Small intestine (tissue), 7 donors: ENCODE results near the gene PRDM2. TPM values are rescaled to one million over a fixed set of nuclear protein-coding genes. Genes with fewer than 3 reads are reported as not detected.
A peak's percentile ranks its signal among the peaks of the same experiment; 100 is the strongest.

Source experiments
- DNase-seq, 2 donors: peaks; one replicate each; pipeline versions ENCODE4 v3.0.0 to v3.0.0-alpha.2; 2013
- FAIRE-seq: peaks from 2 replicates; lab custom pipeline; 2012; peaks lifted over from hg19 to GRCh38; lab: Jason Lieb, UNC
- H3K27ac ChIP-seq, 3 donors: one replicate each; pipeline ENCODE4 v1.5.1; 2013; ENCODE audit warnings: low read length in 2 of 3, mild to moderate bottlenecking in 2 of 3, control low read depth in 1 of 3, inconsistent platforms in 1 of 3, low read depth in 1 of 3, moderate library complexity in 1 of 3
- H3K27me3 ChIP-seq, 3 donors: one replicate each; pipeline ENCODE4 v1.6.1; 2013; ENCODE audit warnings: low read length in 3 of 3, inconsistent platforms in 1 of 3; ENCODE audit not compliant: control insufficient read depth in 3 of 3, insufficient read depth in 3 of 3
- H3K36me3 ChIP-seq, 3 donors: one replicate each; pipeline ENCODE4 v1.6.1; 2013; ENCODE audit warnings: low read length in 3 of 3, inconsistent platforms in 1 of 3, low read depth in 1 of 3, mild to moderate bottlenecking in 1 of 3, moderate library complexity in 1 of 3; ENCODE audit not compliant: control insufficient read depth in 3 of 3, insufficient read depth in 2 of 3
- H3K4me1 ChIP-seq, 3 donors: one replicate each; pipeline ENCODE4 v1.6.1; 2013; ENCODE audit warnings: low read length in 2 of 3, inconsistent platforms in 1 of 3, low read depth in 1 of 3, mild to moderate bottlenecking in 1 of 3, moderate library complexity in 1 of 3; ENCODE audit not compliant: control insufficient read depth in 3 of 3, insufficient read depth in 2 of 3
- H3K4me3 ChIP-seq, 3 donors: one replicate each; pipeline ENCODE4 v1.5.1; 2013; ENCODE audit warnings: low read length in 3 of 3, control low read depth in 1 of 3, inconsistent platforms in 1 of 3, low read depth in 1 of 3, mild to moderate bottlenecking in 1 of 3, moderate library complexity in 1 of 3
- H3K9me3 ChIP-seq, 2 donors: one replicate each; pipeline ENCODE4 v1.6.1; 2013; ENCODE audit warnings: low read depth in 1 of 2, low read length in 1 of 2; ENCODE audit not compliant: control insufficient read depth in 2 of 2, insufficient read depth in 1 of 2
- WGBS, 3 donors: extraction: QIAGEN DNeasy Blood & Tissue Kit; methylation state at CpG; one replicate each; pipeline ENCODE4 v1.1.7; 2013; 5-methylcytosine and 5-hydroxymethylcytosine counted together
- polyA plus RNA-seq, 4 donors: library from polyadenylated mRNA; stranded (reverse) in 3 of 4; unstranded in 1 of 4; fragments of 200-250 nt in 3 of 4; fragments of 120-200 nt in 1 of 4; gene quantifications; one replicate each; pipeline versions ENCODE4 v1.2.1 to v1.2.3, GENCODE V29; 2013
- donor health status: healthy with polysubstance abuse.
- donor health status: control.
- donor health status: control.
- donor health status: Bipolar disorder and iron deficiency.
- donor health status: healthy.

The PRDM2 gene
- polyA plus RNA-seq, 4 donors = 9.5 to 22.7 (median 11.7) TPM

DNA sequence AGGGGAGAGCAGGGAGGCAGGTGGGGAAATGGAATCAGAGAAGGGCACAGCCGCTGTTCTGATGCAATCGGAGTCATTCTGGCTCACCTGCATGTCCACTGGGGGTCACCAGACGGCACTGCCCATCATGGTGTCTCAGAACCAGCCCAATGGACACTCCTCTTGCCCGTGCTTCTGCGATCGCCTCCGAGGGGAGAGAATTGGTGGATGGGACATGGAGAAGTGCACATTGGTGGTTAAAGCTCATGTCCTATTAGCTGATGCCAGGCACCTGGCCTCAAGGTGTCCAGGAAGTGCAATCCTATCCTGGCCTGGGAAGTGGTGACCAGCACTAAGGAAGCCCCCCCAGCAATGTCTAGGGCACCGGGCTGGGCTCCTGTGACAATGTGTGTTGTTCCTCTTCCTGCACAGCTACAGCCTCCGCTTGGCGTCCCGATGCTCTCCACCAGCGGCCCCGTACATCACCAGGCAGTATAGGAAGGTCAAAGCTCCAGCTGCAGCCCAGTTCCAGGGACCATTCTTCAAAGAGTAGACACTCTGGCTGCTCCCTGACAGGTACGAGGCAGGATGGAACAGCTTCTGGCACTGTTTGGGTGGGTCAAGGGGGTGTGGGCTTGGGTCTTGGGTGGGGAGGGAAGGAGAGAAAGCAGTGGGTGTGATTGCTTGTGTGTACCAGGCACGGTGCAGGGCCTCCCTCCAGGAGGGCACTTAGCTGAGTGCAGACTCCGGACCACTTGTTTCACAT lies 116.2 kb downstream of the PRDM2 start:
- no peaks in the 10 kb centered on the region for H3K27me3 ChIP-seq
- no peak for DNase-seq
- no peaks in the 10 kb centered on the region for H3K9me3 ChIP-seq
- 95 to 96% (median 96%) methylated on average over 16 of the region's 16 CpGs for WGBS, 3 donors
- H3K4me1 ChIP-seq = peaks cover 0 to 4% (median 0%) of the 10 kb centered on the region in 3 donors
- H3K4me3 ChIP-seq = no peak overlapping the region
- peaks cover 0 to 2% (median 0%) of the 10 kb centered on the region in 3 donors for H3K36me3 ChIP-seq
- no peak for FAIRE-seq
- H3K27ac ChIP-seq = no peak overlapping the region

- Histone ChIP-seq H3K36me3 (peaks cover 0 to 2% (median 0%) of the 10 kb centered on the region in 3 donors), H3K9me3 (no peaks in the 10 kb centered on the region), H3K27ac (no peak overlapping the region), H3K27me3 (no peaks in the 10 kb centered on the region), H3K4me3 (no peak overlapping the region), H3K4me1 (peaks cover 0 to 4% (median 0%) of the 10 kb centered on the region in 3 donors)
- no peak for FAIRE-seq
- WGBS, 3 donors = 89 to 94% (median 92%) methylated on average over 6 of the region's 6 CpGs
- no peak for DNase-seq
Observed at GRCh38 chr1:13817906-13818305, 117.9 kb downstream of the PRDM2 start.

DNA sequence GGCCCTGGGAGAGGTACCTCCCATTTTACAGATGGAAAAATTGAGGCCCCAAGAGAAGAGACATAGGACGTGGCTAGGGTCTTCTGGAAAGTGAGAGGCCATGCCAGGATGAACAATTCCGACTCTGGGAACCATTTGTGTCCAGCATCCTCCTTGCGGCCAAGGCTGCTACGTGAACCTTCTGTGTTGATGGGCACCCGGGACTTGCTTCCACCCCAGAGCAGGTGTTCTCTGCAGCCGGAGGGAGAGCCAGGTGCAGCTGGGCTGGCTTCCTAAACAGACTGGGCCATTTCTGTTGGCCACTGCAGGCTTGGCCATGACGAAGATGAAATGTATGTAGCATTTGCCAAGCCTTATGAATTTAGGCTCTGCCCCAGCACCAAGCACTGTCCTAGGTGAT lies 118.9 kb downstream of the PRDM2 start:
- FAIRE-seq (no peak), DNase-seq (no peak)
- Histone ChIP-seq H3K4me3 (no peak overlapping the region), H3K9me3 (no peaks in the 10 kb centered on the region), H3K4me1 (no peaks in the 10 kb centered on the region), H3K36me3 (peaks cover 0 to 6% (median 5%) of the 10 kb centered on the region in 3 donors), H3K27ac (no peak overlapping the region), H3K27me3 (no peaks in the 10 kb centered on the region)
- WGBS, 3 donors = 90 to 95% (median 92%) methylated on average over 7 of the region's 7 CpGs

DNA sequence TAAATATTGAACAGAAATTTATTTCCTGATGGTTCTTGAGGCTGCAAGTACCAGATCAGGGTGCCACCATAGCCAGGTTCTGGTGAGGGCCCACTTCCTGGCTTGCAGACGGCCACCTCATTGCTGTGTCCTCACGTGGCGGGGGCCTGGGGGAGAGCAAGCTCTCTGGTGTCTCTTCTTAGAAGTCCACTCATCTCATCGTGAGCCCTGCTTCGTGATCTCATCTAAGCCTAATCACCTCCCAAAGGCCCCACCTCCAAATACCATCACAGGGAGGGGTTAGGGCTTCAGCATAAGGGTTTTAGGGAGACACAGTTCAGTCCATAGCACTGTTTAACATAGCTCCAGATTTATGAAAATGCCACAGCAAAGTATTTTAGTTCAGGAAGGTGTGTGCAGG lies 119.7 kb downstream of the PRDM2 start:
- WGBS, 3 donors = 59 to 80% (median 78%) methylated on average over 5 of the region's 5 CpGs

GRCh38 chr1:13820055-13820454 lies 120.1 kb downstream of the PRDM2 start:
- no peaks in the 10 kb centered on the region for H3K9me3 ChIP-seq
- H3K27ac ChIP-seq = no peak overlapping the region
- no peak overlapping the region for H3K4me3 ChIP-seq
- H3K4me1 ChIP-seq = no peaks in the 10 kb centered on the region
- H3K36me3 ChIP-seq = peaks cover 0 to 6% (median 5%) of the 10 kb centered on the region in 3 donors
- no peak for DNase-seq
- WGBS, 3 donors = 90 to 94% (median 91%) methylated on average over 13 of the region's 13 CpGs
- no peak for FAIRE-seq
- no peaks in the 10 kb centered on the region for H3K27me3 ChIP-seq

More for the DNA sequence above, 119.7 kb downstream of the PRDM2 start:
- DNase-seq (no peak), FAIRE-seq (no peak)
- no peak overlapping the region for H3K4me3 ChIP-seq
- no peaks in the 10 kb centered on the region for H3K4me1 ChIP-seq
- no peaks in the 10 kb centered on the region for H3K9me3 ChIP-seq
- peaks cover 0 to 6% (median 5%) of the 10 kb centered on the region in 3 donors for H3K36me3 ChIP-seq
- H3K27me3 ChIP-seq = no peaks in the 10 kb centered on the region
- no peak overlapping the region for H3K27ac ChIP-seq

GRCh38 chr1:13820456-13820855 lies 120.5 kb downstream of the PRDM2 start:
- no peak overlapping the region for H3K27ac ChIP-seq
- FAIRE-seq = no peak
- H3K9me3 ChIP-seq = no peaks in the 10 kb centered on the region
- H3K36me3 ChIP-seq = peaks cover 0 to 6% (median 5%) of the 10 kb centered on the region in 3 donors
- H3K4me3 ChIP-seq = no peak overlapping the region
- H3K27me3 ChIP-seq = no peaks in the 10 kb centered on the region
- DNase-seq = no peak
- no peaks in the 10 kb centered on the region for H3K4me1 ChIP-seq
- WGBS, 3 donors = 90 to 91% (median 90%) methylated on average over 8 of the region's 8 CpGs

GRCh38 chr1:13823126-13823880 lies 123.3 kb downstream of the PRDM2 start:
- no peaks in the 10 kb centered on the region for H3K9me3 ChIP-seq
- H3K4me1 ChIP-seq = peaks cover 0 to 4% (median 0%) of the 10 kb centered on the region in 3 donors
- FAIRE-seq (no peak), DNase-seq (peak in 1 of 2 donors; percentile 29)
- H3K27me3 ChIP-seq = peaks cover 0 to under 1% (median 0%) of the 10 kb centered on the region in 3 donors
- H3K36me3 ChIP-seq = peaks cover 0 to 6% (median 5%) of the 10 kb centered on the region in 3 donors
- H3K27ac ChIP-seq = no peak overlapping the region
- WGBS, 3 donors = 86 to 95% (median 87%) methylated on average over 24 of the region's 24 CpGs
- no peak overlapping the region for H3K4me3 ChIP-seq

- peaks cover 0 to 5% (median 0%) of the 10 kb centered on the region in 3 donors for H3K27me3 ChIP-seq
- 81 to 88% (median 86%) methylated on average over 11 of the region's 11 CpGs for WGBS, 3 donors
- H3K4me3 ChIP-seq = no peak overlapping the region
- DNase-seq (no peak), FAIRE-seq (no peak)
- peaks cover 0 to 10% (median 0%) of the 10 kb centered on the region in 3 donors for H3K4me1 ChIP-seq
- H3K27ac ChIP-seq = no peak overlapping the region
- no peaks in the 10 kb centered on the region for H3K9me3 ChIP-seq
- peaks cover 0 to 6% (median 5%) of the 10 kb centered on the region in 3 donors for H3K36me3 ChIP-seq
Observed at GRCh38 chr1:13823936-13824335, 123.9 kb downstream of the PRDM2 start.
